Activated naive CD8-positive, alpha-beta T cell treated with anti-CD3 and anti-CD28 coated beads for 36 hours (primary cell): ENCODE measurements around the gene NUDT4. TPM values are rescaled to one million over a fixed set of nuclear protein-coding genes. Genes with fewer than 3 reads are reported as not detected.
A peak's percentile ranks its signal among the peaks of the same experiment; 100 is the strongest.
"Not testable (repeated sequence)": the region's sequence is repeated elsewhere in the genome, so short reads cannot be mapped to it uniquely, and the experiment has no call there.

Experiments
- DNase-seq: peaks from one replicate; pipeline ENCODE4 v3.0.0; 2021
- H3K27ac Mint-ChIP-seq: one replicate; pipeline ENCODE4 v1.8.0; 2022; ENCODE audit warnings: mild to moderate bottlenecking, moderate library complexity, mixed read lengths
- H3K27me3 Mint-ChIP-seq: one replicate; pipeline ENCODE4 v1.8.0; 2022; ENCODE audit warnings: mild to moderate bottlenecking, mixed read lengths
- H3K36me3 Mint-ChIP-seq: one replicate; pipeline ENCODE4 v1.8.0; 2021; ENCODE audit warnings: mild to moderate bottlenecking, mixed read lengths
- H3K4me1 Mint-ChIP-seq: one replicate; pipeline ENCODE4 v1.8.0; 2021; ENCODE audit warnings: mixed read lengths
- H3K4me3 Mint-ChIP-seq: one replicate; pipeline ENCODE4 v1.8.0; 2022; ENCODE audit warnings: mild to moderate bottlenecking, moderate library complexity, mixed read lengths
- H3K9me3 Mint-ChIP-seq: one replicate; pipeline ENCODE4 v1.8.0; 2022; ENCODE audit warnings: mixed read lengths
- total RNA-seq, 2 experiments: library from RNA; stranded (reverse); gene quantifications; one replicate each; pipeline ENCODE4 v1.2.3, GENCODE V29; 2021

The NUDT4 gene
- total RNA-seq, 2 experiments from 2014 or later, result 77.2 to 85.5 TPM

DNA sequence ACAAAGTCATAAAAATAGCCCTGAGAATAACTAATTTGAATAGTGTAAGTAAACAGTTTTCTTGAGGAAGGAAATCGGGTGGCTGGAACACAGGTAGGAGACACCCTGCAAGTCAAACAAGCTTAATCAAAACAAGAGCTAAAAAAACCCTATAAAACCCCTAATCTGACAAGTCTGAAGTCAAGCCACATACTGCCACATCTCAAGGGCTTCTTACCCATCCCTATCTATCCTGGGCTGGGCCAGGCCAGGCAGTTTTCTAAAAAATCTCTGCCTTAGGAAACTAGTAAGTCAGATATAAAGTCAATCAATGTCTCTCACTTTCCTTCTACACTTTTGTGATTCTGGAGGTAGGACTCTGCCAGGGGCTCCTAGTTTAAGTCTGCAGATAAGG is 48.7 kb downstream of the NUDT4 start:
- Mint-ChIP-seq H3K4me1 (peaks cover 78% of the 10 kb centered on the region), H3K4me3 (no peak overlapping the region), H3K36me3 (peaks cover 19% of the 10 kb centered on the region), H3K27ac (peak overlapping the region; percentile 6), H3K9me3 (no peaks in the 10 kb centered on the region), H3K27me3 (no peaks in the 10 kb centered on the region)
- DNase-seq, result no peak

- Mint-ChIP-seq H3K9me3 (no peaks in the 10 kb centered on the region), H3K36me3 (peaks cover 27% of the 10 kb centered on the region), H3K4me3 (no peak overlapping the region), H3K27ac (no peak overlapping the region), H3K4me1 (peaks cover 74% of the 10 kb centered on the region), H3K27me3 (no peaks in the 10 kb centered on the region)
- DNase-seq, result no peak
Measured at GRCh38 chr12:93427779-93428564, 50.2 kb downstream of the NUDT4 start.

GRCh38 chr12:93429448-93429847 is 51.7 kb downstream of the NUDT4 start:
- H3K27ac Mint-ChIP-seq, result no peak overlapping the region
- H3K9me3 Mint-ChIP-seq, result no peaks in the 10 kb centered on the region
- no peak overlapping the region for H3K4me3 Mint-ChIP-seq
- H3K27me3 Mint-ChIP-seq, result no peaks in the 10 kb centered on the region
- peaks cover 70% of the 10 kb centered on the region for H3K4me1 Mint-ChIP-seq
- no peak for DNase-seq
- peaks cover 25% of the 10 kb centered on the region for H3K36me3 Mint-ChIP-seq

DNA sequence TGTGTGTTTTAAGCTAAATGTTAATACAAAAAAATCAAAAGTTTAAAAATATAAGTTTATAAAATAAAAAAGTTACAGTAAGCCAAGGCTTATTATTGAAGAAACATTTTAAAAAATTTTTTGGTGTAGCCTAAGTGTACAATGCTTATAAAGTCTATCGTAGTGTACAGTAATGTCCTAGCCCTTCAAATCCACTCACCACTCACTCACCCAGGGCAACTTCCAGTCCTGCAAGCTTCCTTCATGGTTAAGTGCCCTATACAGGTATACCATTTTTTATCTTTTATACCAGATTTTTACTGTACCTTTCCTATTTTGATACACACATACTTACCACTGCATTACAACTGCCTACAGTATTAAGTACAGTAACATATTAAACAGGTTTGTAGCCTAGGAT is 52.1 kb downstream of the NUDT4 start:
- H3K27ac Mint-ChIP-seq, result no peak overlapping the region
- peaks cover 24% of the 10 kb centered on the region for H3K36me3 Mint-ChIP-seq
- DNase-seq, result no peak
- no peaks in the 10 kb centered on the region for H3K27me3 Mint-ChIP-seq
- H3K9me3 Mint-ChIP-seq, result no peaks in the 10 kb centered on the region
- H3K4me1 Mint-ChIP-seq, result peaks cover 67% of the 10 kb centered on the region
- no peak overlapping the region for H3K4me3 Mint-ChIP-seq

DNA sequence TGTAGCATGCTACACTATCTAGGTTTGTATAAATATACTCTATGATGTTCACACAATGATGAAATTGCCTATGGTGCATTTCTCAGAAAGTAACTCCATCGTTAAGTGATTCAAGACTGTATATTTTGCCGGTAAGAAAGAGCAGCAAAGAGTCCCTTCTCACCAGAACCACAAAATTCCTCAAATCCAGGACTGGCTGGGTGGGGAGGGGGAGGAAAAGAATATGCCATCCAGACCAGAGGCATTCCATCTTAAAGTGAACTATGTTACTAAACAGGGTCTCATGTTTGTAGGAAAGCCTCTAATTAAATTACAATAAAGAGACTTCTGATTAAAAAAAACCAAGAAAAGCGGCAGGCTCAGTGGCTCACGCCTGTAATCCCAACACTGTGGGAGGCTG is 52.6 kb downstream of the NUDT4 start:
- H3K36me3 Mint-ChIP-seq, result peaks cover 24% of the 10 kb centered on the region
- H3K4me3 Mint-ChIP-seq, result no peak overlapping the region
- no peaks in the 10 kb centered on the region for H3K27me3 Mint-ChIP-seq
- no peak for DNase-seq
- no peaks in the 10 kb centered on the region for H3K9me3 Mint-ChIP-seq
- peaks cover 66% of the 10 kb centered on the region for H3K4me1 Mint-ChIP-seq
- H3K27ac Mint-ChIP-seq, result no peak overlapping the region

GRCh38 chr12:93432031-93432430 is 54.3 kb downstream of the NUDT4 start:
- DNase-seq, H3K4me3 Mint-ChIP-seq, H3K27me3 Mint-ChIP-seq, H3K27ac Mint-ChIP-seq, H3K9me3 Mint-ChIP-seq: not testable (repeated sequence)
- Mint-ChIP-seq H3K4me1 (peaks cover 63% of the 10 kb centered on the region), H3K36me3 (peaks cover 26% of the 10 kb centered on the region)

DNA sequence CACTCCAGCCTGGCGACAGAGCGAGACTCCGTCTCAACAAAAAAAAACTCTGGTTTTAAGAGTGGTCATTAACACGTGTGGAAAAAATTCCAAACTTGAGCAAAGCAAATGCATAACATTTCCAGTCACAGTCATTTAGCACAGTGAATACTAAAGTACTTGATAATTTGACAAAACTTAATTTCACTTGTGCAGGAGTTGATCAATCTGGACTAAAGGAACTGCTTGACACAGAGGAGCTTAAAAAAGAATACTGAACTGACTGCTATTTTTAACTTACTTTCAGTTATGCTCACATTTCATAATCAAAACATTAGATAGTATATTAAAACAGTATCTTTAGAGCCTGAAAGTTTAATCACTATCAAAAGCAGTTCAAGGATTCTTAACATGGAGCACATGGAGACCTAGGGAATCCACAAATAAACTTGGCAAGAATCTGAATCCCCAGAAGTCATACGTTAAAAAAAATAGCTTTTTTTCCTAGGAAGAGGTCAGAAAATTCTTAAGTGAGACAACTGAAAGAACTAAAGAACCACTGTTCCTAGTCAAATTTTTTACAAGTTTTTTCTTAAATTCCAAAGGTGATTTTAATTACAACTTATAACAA is 56.6 kb downstream of the NUDT4 start:
- no peak for DNase-seq
- Mint-ChIP-seq H3K27me3 (no peaks in the 10 kb centered on the region), H3K27ac (no peak overlapping the region), H3K4me3 (no peak overlapping the region), H3K4me1 (peaks cover 69% of the 10 kb centered on the region), H3K36me3 (peaks cover 24% of the 10 kb centered on the region), H3K9me3 (no peaks in the 10 kb centered on the region)

DNA sequence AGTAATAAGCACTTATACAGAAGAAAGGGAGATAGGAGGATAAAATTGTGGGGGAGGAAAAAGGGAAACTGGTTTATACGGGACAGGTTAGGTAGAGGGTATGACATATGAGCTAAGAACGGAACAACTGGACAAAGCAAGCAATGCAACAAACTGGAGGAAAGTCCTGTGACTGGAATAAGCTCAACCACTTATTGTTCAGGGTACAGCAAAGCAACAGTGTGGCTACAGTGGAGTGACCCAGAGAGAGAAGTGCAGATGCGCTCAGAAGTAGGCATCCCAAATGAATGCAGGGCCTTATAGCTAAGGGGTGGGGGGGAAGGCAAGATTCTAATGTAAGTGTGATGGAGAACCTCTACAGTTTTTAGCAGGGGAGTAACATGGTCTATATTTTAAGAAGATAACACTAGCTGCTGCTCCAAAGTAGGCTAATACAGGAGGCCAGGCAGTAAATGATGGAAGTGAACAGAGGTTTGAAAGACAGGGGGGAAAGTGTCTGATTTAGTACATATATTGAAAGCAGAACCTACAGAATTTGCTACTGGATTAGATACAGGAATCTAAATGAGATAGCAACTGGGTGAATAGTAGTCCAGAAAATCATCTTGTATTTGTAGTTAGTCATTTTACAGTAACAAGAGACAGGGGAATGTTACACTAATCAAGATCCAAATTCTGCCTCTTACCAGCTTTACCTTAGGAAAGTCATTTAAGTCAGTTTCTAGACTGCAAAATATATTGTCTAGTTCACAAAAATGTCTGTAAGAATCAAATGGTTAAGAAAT is 60.7 kb downstream of the NUDT4 start:
- Mint-ChIP-seq H3K27ac (no peak overlapping the region), H3K36me3 (peaks cover 21% of the 10 kb centered on the region), H3K4me1 (peaks cover 66% of the 10 kb centered on the region), H3K27me3 (no peaks in the 10 kb centered on the region), H3K9me3 (no peaks in the 10 kb centered on the region), H3K4me3 (peak overlapping the region; percentile 6)
- DNase-seq, result no peak

DNA sequence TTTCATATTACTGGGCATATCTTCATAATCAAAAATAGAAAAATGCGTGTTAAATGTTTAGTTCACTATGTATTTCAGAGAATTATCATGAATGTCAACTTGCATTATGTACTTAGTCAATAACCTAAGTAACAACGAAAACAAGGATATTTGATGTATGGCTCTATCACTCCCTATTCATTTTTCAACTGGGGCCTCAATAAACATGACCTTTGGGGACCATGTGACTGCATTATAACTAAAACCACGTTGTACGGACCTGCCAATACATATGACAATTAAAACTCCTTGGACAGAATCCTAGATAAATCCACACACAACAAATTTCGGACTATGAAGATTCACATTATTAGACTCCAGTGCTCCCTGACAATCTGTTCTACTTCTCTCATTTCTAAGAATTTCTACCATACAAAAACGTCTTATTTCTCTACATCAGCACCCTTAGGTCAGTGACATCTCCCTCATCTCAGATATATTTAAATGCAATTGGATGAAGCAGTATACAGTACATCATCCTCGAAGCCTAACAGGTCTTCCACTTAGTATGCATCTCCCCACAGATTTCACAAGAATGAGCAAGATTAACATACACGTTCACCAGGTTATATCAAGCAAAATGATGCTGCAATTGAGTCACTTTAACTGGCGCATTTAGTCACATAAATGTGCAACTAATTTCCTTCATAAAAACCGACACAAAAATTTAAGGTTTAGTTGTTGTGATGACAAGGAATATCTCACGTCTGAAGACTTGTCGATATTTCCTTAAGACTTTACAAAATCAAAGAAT is 62.5 kb downstream of the NUDT4 start:
- H3K27me3 Mint-ChIP-seq, result no peaks in the 10 kb centered on the region

DNA sequence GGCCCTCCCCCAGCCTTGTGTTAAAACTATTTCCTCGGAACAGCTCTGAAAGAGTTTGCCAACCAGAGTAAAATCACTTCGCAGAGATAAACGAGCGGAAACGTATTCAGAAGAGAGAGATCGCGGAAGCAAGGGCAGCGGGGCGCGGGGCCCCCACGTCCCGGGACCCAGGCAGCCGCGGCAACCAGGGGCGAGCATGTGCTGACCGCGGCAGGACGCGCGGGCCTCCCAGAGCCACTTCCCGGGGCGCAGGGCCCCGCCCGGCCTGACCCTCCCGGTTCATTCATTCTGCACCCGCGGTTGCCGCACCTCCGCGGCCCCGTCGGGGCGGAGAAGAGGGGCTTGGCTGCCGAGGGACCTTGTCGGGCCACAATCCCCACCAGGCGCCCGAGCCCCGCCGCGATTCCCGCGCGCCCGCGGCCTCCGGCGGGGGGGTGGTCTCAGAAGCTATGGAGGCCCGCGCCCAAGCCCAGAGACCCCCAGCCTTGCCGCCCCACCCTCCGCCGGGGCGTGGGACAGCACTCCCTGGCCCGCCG is 63.4 kb downstream of the NUDT4 start:
- Mint-ChIP-seq H3K36me3 (peaks cover 19% of the 10 kb centered on the region), H3K9me3 (no peaks in the 10 kb centered on the region), H3K27ac (peak overlapping the region; percentile 94), H3K4me3 (peak overlapping the region; percentile 92), H3K4me1 (peaks cover 54% of the 10 kb centered on the region), H3K27me3 (no peaks in the 10 kb centered on the region)
- DNase-seq, result peak; percentile 41

More for the DNA sequence above, 62.5 kb downstream of the NUDT4 start:
- Mint-ChIP-seq H3K36me3 (peaks cover 21% of the 10 kb centered on the region), H3K4me3 (peak overlapping the region; percentile 92), H3K9me3 (no peaks in the 10 kb centered on the region), H3K27ac (peak overlapping the region; percentile 94), H3K4me1 (peaks cover 59% of the 10 kb centered on the region)
- DNase-seq, result no peak

DNA sequence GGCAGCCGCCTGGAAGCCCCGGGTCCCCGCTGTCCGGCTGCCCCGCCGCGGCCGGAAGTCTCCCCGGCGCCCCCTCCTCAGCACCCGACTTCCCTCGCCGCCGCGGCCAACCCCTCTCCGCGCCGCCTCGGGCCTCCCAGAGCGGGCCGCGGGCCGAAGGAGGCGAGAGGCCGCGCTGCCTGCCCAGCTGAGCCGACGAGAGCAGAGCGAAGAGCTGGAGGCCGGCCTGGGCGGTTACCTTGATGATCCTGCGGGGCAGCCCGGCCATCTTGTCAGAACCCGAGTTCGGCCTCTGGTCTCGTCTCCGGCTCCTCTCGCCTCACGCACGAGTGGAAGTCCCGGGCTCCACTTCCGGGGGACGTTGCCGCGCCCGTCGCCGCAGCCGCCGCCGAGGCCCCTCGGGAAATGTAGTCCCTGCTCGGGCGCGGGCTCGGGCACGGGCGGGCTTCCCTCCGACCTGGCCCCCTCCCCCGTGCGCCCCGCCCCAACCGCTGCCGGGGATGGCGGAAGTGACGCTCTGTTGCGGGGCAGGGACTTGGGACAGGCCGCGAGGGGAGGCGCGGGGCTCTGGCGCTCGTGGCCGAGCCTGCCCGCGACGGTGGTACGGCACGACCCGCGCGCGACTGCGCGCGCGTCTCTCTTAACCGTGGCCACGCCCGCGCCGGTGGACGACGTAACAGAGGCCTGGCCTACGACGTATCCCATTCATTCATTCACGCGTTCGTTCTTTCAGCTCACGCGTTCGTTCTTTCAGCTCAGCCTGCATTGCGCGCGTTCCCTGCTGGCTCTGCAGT is 64.1 kb downstream of the NUDT4 start, which contains the start of gene UBE2N:
Gene UBE2N, minus strand, starts transcription at position 331 of the 794 bp plus-strand sequence. Its CDS starts 63 bp downstream, at position 268.
- Mint-ChIP-seq H3K4me3 (peak within 1 kb of the TSS; percentile 97), H3K36me3 (peaks cover 16% of the 10 kb centered on the region), H3K27ac (peak within 1 kb of the TSS; percentile 98), H3K4me1 (peaks cover 47% of the 10 kb centered on the region), H3K9me3 (no peaks in the 10 kb centered on the region), H3K27me3 (no peaks in the 10 kb centered on the region)
- peak; percentile 98 for DNase-seq

GRCh38 chr12:93442411-93443340 is 65.0 kb downstream of the NUDT4 start:
- Mint-ChIP-seq H3K4me1 (peaks cover 41% of the 10 kb centered on the region), H3K27ac (peak overlapping the region; percentile 98), H3K36me3 (peaks cover 12% of the 10 kb centered on the region), H3K4me3 (peak overlapping the region; percentile 97), H3K27me3 (no peaks in the 10 kb centered on the region), H3K9me3 (no peaks in the 10 kb centered on the region)
- no peak for DNase-seq

DNA sequence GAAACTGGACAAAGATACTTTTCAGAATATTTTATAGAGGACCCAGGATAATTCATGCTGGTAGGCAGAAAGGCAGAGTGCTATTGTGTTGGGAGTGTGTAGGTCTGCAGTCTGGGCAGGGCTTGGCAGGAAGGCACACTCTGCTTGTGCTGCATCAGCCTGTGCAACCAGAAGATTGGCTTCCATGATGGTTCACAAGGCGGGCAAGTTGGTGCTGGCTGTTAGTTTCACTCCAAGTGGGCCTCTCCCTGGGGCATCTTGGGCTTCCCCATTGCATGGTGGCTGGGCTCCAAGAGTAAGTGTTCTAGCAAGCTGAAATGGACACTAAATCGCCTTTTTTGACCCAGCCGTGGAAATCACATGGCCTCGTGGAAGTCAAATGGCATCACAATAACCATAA is 65.9 kb downstream of the NUDT4 start:
- Mint-ChIP-seq H3K36me3 (peaks cover 12% of the 10 kb centered on the region), H3K4me1 (peaks cover 37% of the 10 kb centered on the region), H3K9me3 (no peaks in the 10 kb centered on the region), H3K27me3 (no peaks in the 10 kb centered on the region), H3K4me3 (no peak overlapping the region), H3K27ac (no peak overlapping the region)
- no peak for DNase-seq
